H1 (cell line): Measurements from ENCODE around the gene SYTL5. TPM values are rescaled to one million over a fixed set of nuclear protein-coding genes. Genes with fewer than 3 reads are reported as not detected.

Experiments
- CTCF ChIA-PET: fragments of 300-600 bp; sonication (Branson Sonifier 250); formaldehyde crosslinking; loops from one replicate; lab custom pipeline; 2021; ENCODE audit not compliant: partially characterized antibody; lab: Charles Lee
- POLR2A ChIA-PET: fragments of 300-600 bp; sonication (Branson Sonifier 250); formaldehyde crosslinking; loops from one replicate; lab custom pipeline; 2021; ENCODE audit warnings: inconsistent platforms; ENCODE audit not compliant: partially characterized antibody; lab: Charles Lee
- DNase-seq, 2 experiments: peaks; one replicate each; pipeline versions ENCODE4 v3.0.0 to v3.0.0-alpha.2; 2010 to 2022; ENCODE audit warnings: low spot score in 2 of 2, low read depth in 1 of 2, mixed read lengths in 1 of 2
- FAIRE-seq: peaks from 2 replicates; lab custom pipeline; 2011; peaks lifted over from hg19 to GRCh38; lab: Jason Lieb, UNC
- H2AFZ ChIP-seq: 2 replicates; pipeline ENCODE4 v1.8.1; 2012; ENCODE audit warnings: low read length, inconsistent platforms
- H2AK5ac ChIP-seq: 2 replicates; pipeline ENCODE4 v1.6.1; 2013; ENCODE audit warnings: low read depth, low read length
- H2BK120ac ChIP-seq: replicated peaks from 2 replicates; pipeline ENCODE3; 2013; ENCODE audit warnings: low read depth, low read length, inconsistent platforms
- H2BK12ac ChIP-seq: 2 replicates; pipeline ENCODE4 v1.6.1; 2013; ENCODE audit warnings: low read depth, low read length
- H2BK15ac ChIP-seq: 2 replicates; pipeline ENCODE4 v1.6.1; 2013; ENCODE audit warnings: low read length
- H2BK20ac ChIP-seq: 2 replicates; pipeline ENCODE4 v1.6.1; 2013; ENCODE audit warnings: low read length
- H2BK5ac ChIP-seq: 2 replicates; pipeline ENCODE4 v1.6.1; 2013; ENCODE audit warnings: low read depth, low read length
- H3K14ac ChIP-seq: 2 replicates; pipeline ENCODE4 v1.6.1; 2013; ENCODE audit warnings: inconsistent platforms; ENCODE audit not compliant: insufficient read length
- H3K18ac ChIP-seq: 2 replicates; pipeline ENCODE4 v1.6.1; 2013; ENCODE audit warnings: low read length; ENCODE audit errors: extremely low read depth
- H3K23ac ChIP-seq: 2 replicates; pipeline ENCODE4 v1.6.1; 2013; ENCODE audit warnings: inconsistent platforms; ENCODE audit not compliant: insufficient read length
- H3K23me2 ChIP-seq: 2 replicates; pipeline ENCODE4 v1.6.1; 2013; ENCODE audit warnings: low read depth, low read length
- H3K27ac ChIP-seq: 2 replicates; pipeline ENCODE4 v1.6.1; 2011; ENCODE audit warnings: low read depth, low read length, inconsistent platforms
- H3K27me3 ChIP-seq, 4 experiments: replicated peaks in 1 of 4; 1 replicate in 1 of 4; 2 replicates in 3 of 4; pipeline versions ENCODE4 v1.6.1 to v1.8.1; 2011 to 2013; ENCODE audit warnings: low read length in 3 of 4, mild to moderate bottlenecking in 3 of 4, inconsistent platforms in 2 of 4, mixed read lengths in 2 of 4, moderate library complexity in 1 of 4; ENCODE audit not compliant: control insufficient read depth in 3 of 4, insufficient read depth in 3 of 4; ENCODE audit errors: extremely low read depth in 1 of 4
- H3K36me3 ChIP-seq, 4 experiments: 2 replicates each; pipeline versions ENCODE4 v1.6.1 to v1.8.1; 2011 to 2013; ENCODE audit warnings: mild to moderate bottlenecking in 4 of 4, low read length in 3 of 4, moderate library complexity in 2 of 4, control low read depth in 1 of 4, inconsistent platforms in 1 of 4; ENCODE audit not compliant: insufficient read depth in 4 of 4, control insufficient read depth in 2 of 4
- H3K4ac ChIP-seq: replicated peaks from 2 replicates; pipeline ENCODE3; 2013; ENCODE audit warnings: low read length, low read depth, mixed read lengths, inconsistent platforms; ENCODE audit not compliant: insufficient read length
- H3K4me1 ChIP-seq, 4 experiments: replicated peaks in 1 of 4; 1 replicate in 1 of 4; 2 replicates in 3 of 4; pipeline versions ENCODE4 v1.6.1 to v1.8.1; 2011 to 2013; ENCODE audit warnings: low read length in 3 of 4, inconsistent platforms in 2 of 4, mixed read lengths in 1 of 4; ENCODE audit not compliant: insufficient read depth in 4 of 4, control insufficient read depth in 3 of 4
- H3K4me2 ChIP-seq, 2 experiments: 2 replicates each; pipeline versions ENCODE4 v1.6.1 to v1.8.1; 2011 to 2013; ENCODE audit warnings: low read depth in 2 of 2, low read length in 2 of 2, control low read depth in 1 of 2, inconsistent platforms in 1 of 2, mild to moderate bottlenecking in 1 of 2; ENCODE audit not compliant: insufficient read depth in 1 of 2
- H3K4me3 ChIP-seq, 4 experiments: fragments of 200-600, 300-600 bp in 1 of 4; sonication (generic), shearing (Covaris generic), sonication (Bioruptor Twin) in 1 of 4; 2 replicates each; pipeline versions ENCODE4 v1.5.1 to v1.8.1; 2011 to 2016; ENCODE audit warnings: low read length in 4 of 4, low read depth in 3 of 4, control low read depth in 2 of 4, inconsistent platforms in 2 of 4, mild to moderate bottlenecking in 2 of 4, mixed read lengths in 1 of 4, moderate library complexity in 1 of 4; ENCODE audit not compliant: insufficient read depth in 2 of 4; ENCODE audit errors: extremely low read depth in 1 of 4
- H3K56ac ChIP-seq: replicated peaks from 2 replicates; pipeline ENCODE3; 2013; ENCODE audit warnings: low read depth, mild to moderate bottlenecking, mixed read lengths, low read length, inconsistent platforms; ENCODE audit not compliant: insufficient read length
- H3K79me1 ChIP-seq: 2 replicates; pipeline ENCODE4 v1.6.1; 2013; ENCODE audit warnings: low read depth, low read length, control low read depth
- H3K79me2 ChIP-seq, 2 experiments: 2 replicates each; pipeline versions ENCODE4 v1.6.1 to v1.8.1; 2012 to 2013; ENCODE audit warnings: low read length in 2 of 2, mild to moderate bottlenecking in 2 of 2, inconsistent platforms in 1 of 2; ENCODE audit not compliant: insufficient read depth in 2 of 2, control insufficient read depth in 1 of 2
- H3K9ac ChIP-seq, 4 experiments: replicated peaks in 1 of 4; 1 replicate in 1 of 4; 2 replicates in 3 of 4; pipeline versions ENCODE4 v1.6.1 to v1.8.1; 2011 to 2013; ENCODE audit warnings: low read depth in 3 of 4, low read length in 3 of 4, control low read depth in 2 of 4, mild to moderate bottlenecking in 2 of 4, moderate library complexity in 2 of 4, inconsistent platforms in 1 of 4; ENCODE audit errors: extremely low read depth in 1 of 4
- H3K9me3 ChIP-seq, 2 experiments: 2 replicates each; pipeline versions ENCODE4 v1.6.1 to v1.8.1; 2012 to 2013; ENCODE audit warnings: mild to moderate bottlenecking in 2 of 2, moderate library complexity in 2 of 2, control low read depth in 1 of 2, inconsistent platforms in 1 of 2, low read depth in 1 of 2, low read length in 1 of 2, mixed read lengths in 1 of 2; ENCODE audit not compliant: insufficient read depth in 2 of 2
- H4K20me1 ChIP-seq, 2 experiments: replicated peaks in 1 of 2; 2 replicates each; pipeline versions ENCODE3 to v1.8.1; 2011 to 2013; ENCODE audit warnings: inconsistent platforms in 2 of 2, low read length in 2 of 2, mild to moderate bottlenecking in 1 of 2; ENCODE audit not compliant: insufficient read depth in 2 of 2, control insufficient read depth in 1 of 2
- H4K5ac ChIP-seq: 2 replicates; pipeline ENCODE4 v1.6.1; 2013; ENCODE audit warnings: low read length, low read depth, mixed read lengths, inconsistent platforms; ENCODE audit not compliant: insufficient read length
- H4K8ac ChIP-seq: 2 replicates; pipeline ENCODE4 v1.8.0; 2013; ENCODE audit warnings: mild to moderate bottlenecking, moderate library complexity, low read length, inconsistent platforms; ENCODE audit not compliant: insufficient read depth; ENCODE audit errors: extremely low read depth
- H4K91ac ChIP-seq: replicated peaks from 2 replicates; pipeline ENCODE3; 2013; ENCODE audit warnings: low read length, mixed read lengths, inconsistent platforms; ENCODE audit not compliant: insufficient read length
- ASH2L ChIP-seq: fragments of 200-600, 300-600 bp; sonication (generic); IDR thresholded peaks from one replicate; pipeline ENCODE4 v1.7.1; 2017; ENCODE audit warnings: low read length
- BACH1 ChIP-seq: IDR thresholded peaks from 2 replicates; pipeline ENCODE4 v1.6.1; 2012; ENCODE audit warnings: low read length, improper control_type of control experiment
- CHD2 ChIP-seq: IDR thresholded peaks from 2 replicates; pipeline ENCODE4 v1.6.1; 2012; ENCODE audit warnings: low read length, improper control_type of control experiment
- GABPA ChIP-seq: IDR thresholded peaks from 2 replicates; pipeline ENCODE4 v1.6.1; 2011; ENCODE audit warnings: mild to moderate bottlenecking, low read length, moderate library complexity, borderline replicate concordance; ENCODE audit not compliant: insufficient read depth
- KDM5A ChIP-seq: fragments of 200-600 bp; IDR thresholded peaks from 2 replicates; pipeline ENCODE4 v1.7.1; 2012; ENCODE audit warnings: mild to moderate bottlenecking, low read length, inconsistent platforms, mixed read lengths
- PHF8 ChIP-seq: fragments of 200-600 bp; sonication (generic); conservative IDR thresholded peaks from 2 replicates; pipeline ENCODE4 v1.7.1; 2012; ENCODE audit warnings: low read depth, mild to moderate bottlenecking, inconsistent platforms, low read length, moderate library complexity
- RBBP5 ChIP-seq: IDR thresholded peaks from 2 replicates; pipeline ENCODE4 v1.7.1; 2012; ENCODE audit warnings: low read depth, mild to moderate bottlenecking, inconsistent platforms, low read length, moderate library complexity, borderline replicate concordance
- SAP30 ChIP-seq: fragments of 300-600 bp; sonication (generic); IDR thresholded peaks from 2 replicates; pipeline ENCODE4 v1.7.1; 2012; ENCODE audit warnings: low read length, moderate library complexity, mild to moderate bottlenecking, inconsistent platforms; ENCODE audit not compliant: insufficient read depth, insufficient replicate concordance
- TBP ChIP-seq: IDR thresholded peaks from 2 replicates; pipeline ENCODE4 v1.6.1; 2011; ENCODE audit warnings: low read depth, low read length, improper control_type of control experiment
- WGBS, 2 experiments: shearing (Covaris generic) in 1 of 2; methylation state at CpG; one replicate each; pipeline versions ENCODE4 v1.1.6 to v1.1.7; 2013 to 2015; ENCODE audit warnings: low lambda C conversion rate in 2 of 2, mixed read lengths in 2 of 2, inconsistent platforms in 1 of 2, low coverage in 1 of 2, missing lambda C conversion rate in 1 of 2; ENCODE audit not compliant: insufficient replicate concordance in 2 of 2, insufficient coverage in 1 of 2, insufficient read length in 1 of 2; ENCODE audit errors: extremely low coverage in 1 of 2, missing lambda C conversion rate in 1 of 2; 5-methylcytosine and 5-hydroxymethylcytosine counted together
- polyA plus RNA-seq, 7 experiments: library from polyadenylated mRNA; depleted of rRNA in 3 of 7; stranded (reverse) in 5 of 7; unstranded in 2 of 7; fragments of >200 nt in 5 of 7; fragments of 200-250 nt in 2 of 7; gene quantifications; 1 replicate in 5 of 7; 2 replicates in 1 of 7; 4 replicates in 1 of 7; pipeline versions ENCODE4 v1.2.1 to v1.2.3, GENCODE V29; 2011 to 2013; ENCODE audit warnings: missing spikeins in 2 of 7, mixed read lengths in 2 of 7
- total RNA-seq: library from RNA; stranded (reverse); fragmentation: NEBNext Ultra II Directional; extraction: Animal tissue kit (Norgen Biotek cat#: 25700); gene quantifications from 2 replicates; pipeline ENCODE4 v1.2.1, GENCODE V29; 2021
- TF ChIP-seq, protein P1 (sequence below): IDR thresholded peaks from 2 replicates; pipeline ENCODE4 v1.6.1; 2011; ENCODE audit warnings: low read length, improper control_type of control experiment
- TF ChIP-seq, protein P2 (sequence below): IDR thresholded peaks from 2 replicates; pipeline ENCODE4 v1.6.1; 2012; ENCODE audit warnings: low read length, inconsistent platforms

The SYTL5 gene
- total and polyA plus RNA-seq, 2 of the 8 experiments (the other 6 are each of a cell fraction or from before 2014, with no cell fraction given): 0.15 to 0.52 TPM

DNA sequence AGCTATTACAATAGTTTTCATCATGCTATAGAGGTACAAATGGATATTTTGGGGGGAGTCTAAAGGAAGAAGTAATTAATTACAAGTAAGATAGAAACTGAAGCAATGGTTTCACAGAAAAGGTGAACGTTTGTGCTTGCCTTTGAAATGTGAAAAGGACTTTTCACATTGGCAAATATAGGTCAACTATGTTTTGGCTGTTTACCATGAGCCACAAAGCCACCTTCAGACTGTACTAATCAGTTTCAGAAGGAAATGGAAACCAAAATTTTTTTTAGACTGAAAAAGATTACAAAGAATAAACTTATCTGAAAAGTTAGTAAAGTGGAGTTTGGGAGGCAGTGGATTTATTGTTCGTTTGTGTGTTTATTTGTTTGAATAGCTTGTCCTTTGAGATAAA lies 32.1 kb downstream of the SYTL5 start:
- Histone ChIP-seq H4K5ac (no peak overlapping the region), H3K9ac (no peak overlapping the region), H3K4me1 (no peaks in the 10 kb centered on the region), H3K56ac (no peak overlapping the region), H3K79me1 (no peaks in the 10 kb centered on the region), H4K20me1 (no peaks in the 10 kb centered on the region), H3K9me3 (no peaks in the 10 kb centered on the region), H3K18ac (no peak overlapping the region), H3K14ac (no peak overlapping the region), H2BK15ac (no peak overlapping the region), H3K23me2 (no peaks in the 10 kb centered on the region), H2BK5ac (no peak overlapping the region), H2AK5ac (no peak overlapping the region), H3K27me3 (no peaks in the 10 kb centered on the region), H2BK20ac (no peak overlapping the region), H3K36me3 (no peaks in the 10 kb centered on the region), H3K27ac (no peak overlapping the region), H3K79me2 (no peaks in the 10 kb centered on the region), H2BK12ac (no peak overlapping the region), H3K4me3 (no peak overlapping the region), H3K23ac (no peak overlapping the region), H3K4ac (no peak overlapping the region), H3K4me2 (no peak overlapping the region), H4K91ac (no peak overlapping the region), H2AFZ (no peak overlapping the region), H2BK120ac (no peak overlapping the region), H4K8ac (no peak overlapping the region)
- WGBS, 2 experiments: 94 to 100% methylated on average over 1 to 2 of the region's 2 CpGs
- FAIRE-seq (no peak), DNase-seq (no peak)
- POLR2A ChIA-PET: no interaction called here
- CTCF ChIA-PET: no interaction called here
- TF ChIP-seq RBBP5 (no peak), BACH1 (no peak), TBP (no peak), PHF8 (no peak), ASH2L (no peak), CHD2 (no peak), GABPA (no peak), KDM5A (no peak), SAP30 (no peak)
- TF ChIP-seq, protein P1, sequence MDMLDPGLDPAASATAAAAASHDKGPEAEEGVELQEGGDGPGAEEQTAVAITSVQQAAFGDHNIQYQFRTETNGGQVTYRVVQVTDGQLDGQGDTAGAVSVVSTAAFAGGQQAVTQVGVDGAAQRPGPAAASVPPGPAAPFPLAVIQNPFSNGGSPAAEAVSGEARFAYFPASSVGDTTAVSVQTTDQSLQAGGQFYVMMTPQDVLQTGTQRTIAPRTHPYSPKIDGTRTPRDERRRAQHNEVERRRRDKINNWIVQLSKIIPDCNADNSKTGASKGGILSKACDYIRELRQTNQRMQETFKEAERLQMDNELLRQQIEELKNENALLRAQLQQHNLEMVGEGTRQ: no peak
- TF ChIP-seq, protein P2, sequence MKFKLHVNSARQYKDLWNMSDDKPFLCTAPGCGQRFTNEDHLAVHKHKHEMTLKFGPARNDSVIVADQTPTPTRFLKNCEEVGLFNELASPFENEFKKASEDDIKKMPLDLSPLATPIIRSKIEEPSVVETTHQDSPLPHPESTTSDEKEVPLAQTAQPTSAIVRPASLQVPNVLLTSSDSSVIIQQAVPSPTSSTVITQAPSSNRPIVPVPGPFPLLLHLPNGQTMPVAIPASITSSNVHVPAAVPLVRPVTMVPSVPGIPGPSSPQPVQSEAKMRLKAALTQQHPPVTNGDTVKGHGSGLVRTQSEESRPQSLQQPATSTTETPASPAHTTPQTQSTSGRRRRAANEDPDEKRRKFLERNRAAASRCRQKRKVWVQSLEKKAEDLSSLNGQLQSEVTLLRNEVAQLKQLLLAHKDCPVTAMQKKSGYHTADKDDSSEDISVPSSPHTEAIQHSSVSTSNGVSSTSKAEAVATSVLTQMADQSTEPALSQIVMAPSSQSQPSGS: no peak
